CD4-positive, CD25-positive, alpha-beta regulatory T cell (primary cell): ENCODE measurements around the gene CALML3. TPM values are rescaled to one million over a fixed set of nuclear protein-coding genes. Genes with fewer than 3 reads are reported as not detected.

ENCODE experiments used
- ATAC-seq, 2 donors: fragments of 150-1000 bp; cut with Tn5 transposase; one replicate each; pipeline ENCODE4 v1.10.0; 2021; ENCODE audit warnings: low read depth in 2 of 2, moderate number of reproducible peaks in 2 of 2, moderate library complexity in 1 of 2
- DNase-seq, 3 donors: peaks; one replicate each; pipeline versions ENCODE4 v3.0.0 to v3.0.0-alpha.2; 2012 to 2022; ENCODE audit warnings: mixed read lengths in 1 of 3
- H3K27ac ChIP-seq: one replicate; pipeline ENCODE4 v1.7.0; 2013; ENCODE audit warnings: mild to moderate bottlenecking, low read length; ENCODE audit not compliant: insufficient read depth, poor library complexity, severe bottlenecking
- H3K27me3 ChIP-seq: one replicate; pipeline ENCODE4 v1.7.0; 2013; ENCODE audit warnings: low read length; ENCODE audit not compliant: control insufficient read depth, insufficient read depth
- H3K36me3 ChIP-seq: one replicate; pipeline ENCODE4 v1.7.0; 2013; ENCODE audit warnings: mild to moderate bottlenecking, low read length, moderate library complexity; ENCODE audit not compliant: control insufficient read depth, insufficient read depth
- H3K4me1 ChIP-seq: 2 replicates; pipeline ENCODE4 v1.7.0; 2013; ENCODE audit warnings: mild to moderate bottlenecking, low read length; ENCODE audit not compliant: insufficient read depth, control insufficient read depth, poor library complexity, severe bottlenecking
- H3K4me3 ChIP-seq: one replicate; pipeline ENCODE4 v1.7.0; 2013; ENCODE audit warnings: low read depth, mild to moderate bottlenecking, low read length, moderate library complexity
- H3K9me3 ChIP-seq, 2 experiments: 1 replicate in 1 of 2; 2 replicates in 1 of 2; pipeline ENCODE4 v1.7.0; 2013; ENCODE audit warnings: low read length in 2 of 2, mild to moderate bottlenecking in 1 of 2, moderate library complexity in 1 of 2; ENCODE audit not compliant: control insufficient read depth in 2 of 2
- H3K27ac Mint-ChIP-seq, 3 donors: one replicate each; pipeline ENCODE4 v1.8.0; 2020 to 2022; ENCODE audit warnings: mild to moderate bottlenecking in 3 of 3, mixed read lengths in 3 of 3, moderate library complexity in 2 of 3
- H3K27me3 Mint-ChIP-seq: one replicate; pipeline ENCODE4 v1.8.0; 2022; ENCODE audit warnings: mild to moderate bottlenecking, mixed read lengths
- H3K36me3 Mint-ChIP-seq: one replicate; pipeline ENCODE4 v1.8.0; 2020; ENCODE audit warnings: mixed read lengths
- H3K4me1 Mint-ChIP-seq, 4 donors: one replicate each; pipeline ENCODE4 v1.8.0; 2020 to 2022; ENCODE audit warnings: mixed read lengths in 4 of 4, mild to moderate bottlenecking in 1 of 4
- H3K4me3 Mint-ChIP-seq, 4 donors: one replicate each; pipeline ENCODE4 v1.8.0; 2020 to 2022; ENCODE audit warnings: mild to moderate bottlenecking in 4 of 4, mixed read lengths in 4 of 4, moderate library complexity in 3 of 4
- H3K9me3 Mint-ChIP-seq, 7 donors: one replicate each; pipeline ENCODE4 v1.8.0; 2020 to 2022; ENCODE audit warnings: mixed read lengths in 7 of 7, mild to moderate bottlenecking in 3 of 7, moderate library complexity in 2 of 7
- polyA plus RNA-seq, 4 donors: library from polyadenylated mRNA; unstranded; fragments of 300-500 nt; fragmentation: Illumina TruSeq; gene quantifications; one replicate each; pipeline ENCODE4 v1.2.3, GENCODE V29; 2021
- total RNA-seq: library from RNA; stranded (reverse); gene quantifications from one replicate; pipeline ENCODE4 v1.2.3, GENCODE V29; 2022

The CALML3 gene
- total and polyA plus RNA-seq, 5 donors from 2014 or later: not detected

GRCh38 chr10:5506751-5507648 lies 17.8 kb upstream of the CALML3 start:
- Histone ChIP-seq H3K4me3 (no peak overlapping the region), H3K9me3 (no peaks in the 10 kb centered on the region), H3K4me1 (no peaks in the 10 kb centered on the region), H3K27ac (no peak overlapping the region), H3K36me3 (no peaks in the 10 kb centered on the region), H3K27me3 (no peaks in the 10 kb centered on the region)
- Mint-ChIP-seq H3K9me3 (no peaks in the 10 kb centered on the region), H3K27ac (peak overlapping the region in 1 of 3 donors; percentile 59), H3K36me3 (no peaks in the 10 kb centered on the region), H3K4me3 (no peak overlapping the region), H3K27me3 (peaks cover 13% of the 10 kb centered on the region), H3K4me1 (no peaks in the 10 kb centered on the region)
- DNase-seq (no peak), ATAC-seq (no peak)

GRCh38 chr10:5507649-5508131 lies 17.1 kb upstream of the CALML3 start:
- Histone ChIP-seq H3K4me1 (no peaks in the 10 kb centered on the region), H3K27me3 (no peaks in the 10 kb centered on the region), H3K27ac (no peak overlapping the region), H3K4me3 (no peak overlapping the region), H3K9me3 (no peaks in the 10 kb centered on the region), H3K36me3 (no peaks in the 10 kb centered on the region)
- Mint-ChIP-seq H3K4me1 (no peaks in the 10 kb centered on the region), H3K9me3 (no peaks in the 10 kb centered on the region), H3K27ac (no peak overlapping the region), H3K4me3 (no peak overlapping the region), H3K36me3 (no peaks in the 10 kb centered on the region), H3K27me3 (peaks cover 13% of the 10 kb centered on the region)
- ATAC-seq (no peak), DNase-seq (no peak)

GRCh38 chr10:5508161-5508604 lies 16.6 kb upstream of the CALML3 start:
- Histone ChIP-seq H3K27ac (no peak overlapping the region), H3K4me3 (no peak overlapping the region), H3K9me3 (no peaks in the 10 kb centered on the region), H3K4me1 (no peaks in the 10 kb centered on the region), H3K36me3 (no peaks in the 10 kb centered on the region), H3K27me3 (no peaks in the 10 kb centered on the region)
- no peaks in the 10 kb centered on the region for H3K9me3 Mint-ChIP-seq
- H3K27ac Mint-ChIP-seq: no peak overlapping the region
- no peak for DNase-seq
- peaks cover 13% of the 10 kb centered on the region for H3K27me3 Mint-ChIP-seq
- ATAC-seq: no peak
- H3K36me3 Mint-ChIP-seq: no peaks in the 10 kb centered on the region
- no peak overlapping the region for H3K4me3 Mint-ChIP-seq
- peaks cover 0 to 1% (median under 1%) of the 10 kb centered on the region in 4 donors for H3K4me1 Mint-ChIP-seq

GRCh38 chr10:5508786-5509185 lies 16.0 kb upstream of the CALML3 start:
- no peaks in the 10 kb centered on the region for H3K4me1 ChIP-seq
- Mint-ChIP-seq H3K4me1 (peaks cover 0 to 6% (median 2%) of the 10 kb centered on the region in 4 donors), H3K4me3 (no peak overlapping the region), H3K27me3 (peaks cover 13% of the 10 kb centered on the region), H3K27ac (no peak overlapping the region), H3K9me3 (no peaks in the 10 kb centered on the region), H3K36me3 (no peaks in the 10 kb centered on the region)
- no peaks in the 10 kb centered on the region for H3K36me3 ChIP-seq
- H3K27me3 ChIP-seq: no peaks in the 10 kb centered on the region
- no peak for DNase-seq
- no peak for ATAC-seq
- no peak overlapping the region for H3K4me3 ChIP-seq
- H3K9me3 ChIP-seq: no peaks in the 10 kb centered on the region
- H3K27ac ChIP-seq: no peak overlapping the region

- no peak overlapping the region for H3K27ac Mint-ChIP-seq
- no peak for DNase-seq
- Histone ChIP-seq H3K9me3 (no peaks in the 10 kb centered on the region), H3K4me3 (no peak overlapping the region), H3K27ac (no peak overlapping the region), H3K4me1 (no peaks in the 10 kb centered on the region), H3K36me3 (no peaks in the 10 kb centered on the region), H3K27me3 (no peaks in the 10 kb centered on the region)
- no peak overlapping the region for H3K4me3 Mint-ChIP-seq
- peaks cover 13% of the 10 kb centered on the region for H3K27me3 Mint-ChIP-seq
- no peak for ATAC-seq
- no peaks in the 10 kb centered on the region for H3K36me3 Mint-ChIP-seq
- peaks cover 0 to 6% (median 2%) of the 10 kb centered on the region in 4 donors for H3K4me1 Mint-ChIP-seq
- H3K9me3 Mint-ChIP-seq: no peaks in the 10 kb centered on the region
Observed at GRCh38 chr10:5509236-5509635, 15.5 kb upstream of the CALML3 start.

GRCh38 chr10:5509691-5510090 lies 15.1 kb upstream of the CALML3 start:
- H3K4me3 Mint-ChIP-seq: no peak overlapping the region
- no peaks in the 10 kb centered on the region for H3K4me1 ChIP-seq
- H3K27ac Mint-ChIP-seq: no peak overlapping the region

GRCh38 chr10:5510281-5511072 lies 14.3 kb upstream of the CALML3 start:
- Mint-ChIP-seq H3K36me3 (no peaks in the 10 kb centered on the region), H3K4me1 (peaks cover 0 to 6% (median 2%) of the 10 kb centered on the region in 4 donors), H3K27me3 (peaks cover 9% of the 10 kb centered on the region), H3K4me3 (no peak overlapping the region), H3K27ac (no peak overlapping the region), H3K9me3 (no peaks in the 10 kb centered on the region)
- Histone ChIP-seq H3K27me3 (no peaks in the 10 kb centered on the region), H3K27ac (no peak overlapping the region), H3K9me3 (no peaks in the 10 kb centered on the region), H3K36me3 (no peaks in the 10 kb centered on the region), H3K4me1 (no peaks in the 10 kb centered on the region), H3K4me3 (no peak overlapping the region)
- DNase-seq: no peak
- no peak for ATAC-seq

More at GRCh38 chr10:5509691-5510090, 15.1 kb upstream of the CALML3 start:
- H3K4me3 ChIP-seq: no peak overlapping the region
- Mint-ChIP-seq H3K9me3 (no peaks in the 10 kb centered on the region), H3K27me3 (peaks cover 13% of the 10 kb centered on the region), H3K36me3 (no peaks in the 10 kb centered on the region), H3K4me1 (peaks cover 0 to 6% (median 2%) of the 10 kb centered on the region in 4 donors)
- no peak overlapping the region for H3K27ac ChIP-seq
- no peak for DNase-seq
- no peaks in the 10 kb centered on the region for H3K36me3 ChIP-seq
- no peaks in the 10 kb centered on the region for H3K9me3 ChIP-seq
- ATAC-seq: no peak
- no peaks in the 10 kb centered on the region for H3K27me3 ChIP-seq
